OCI-M2 (cell line): ENCODE measurements around the gene KDM4B.
"Not testable (repeated sequence)": the region's sequence is repeated elsewhere in the genome, so short reads cannot be mapped to it uniquely, and the experiment has no call there.

Experiments used
- DNase-seq: peaks from one replicate; lab custom pipeline; 2025; ENCODE audit not compliant: unreplicated experiment; lab: John Stamatoyannopoulos, UW

The KDM4B gene

DNA sequence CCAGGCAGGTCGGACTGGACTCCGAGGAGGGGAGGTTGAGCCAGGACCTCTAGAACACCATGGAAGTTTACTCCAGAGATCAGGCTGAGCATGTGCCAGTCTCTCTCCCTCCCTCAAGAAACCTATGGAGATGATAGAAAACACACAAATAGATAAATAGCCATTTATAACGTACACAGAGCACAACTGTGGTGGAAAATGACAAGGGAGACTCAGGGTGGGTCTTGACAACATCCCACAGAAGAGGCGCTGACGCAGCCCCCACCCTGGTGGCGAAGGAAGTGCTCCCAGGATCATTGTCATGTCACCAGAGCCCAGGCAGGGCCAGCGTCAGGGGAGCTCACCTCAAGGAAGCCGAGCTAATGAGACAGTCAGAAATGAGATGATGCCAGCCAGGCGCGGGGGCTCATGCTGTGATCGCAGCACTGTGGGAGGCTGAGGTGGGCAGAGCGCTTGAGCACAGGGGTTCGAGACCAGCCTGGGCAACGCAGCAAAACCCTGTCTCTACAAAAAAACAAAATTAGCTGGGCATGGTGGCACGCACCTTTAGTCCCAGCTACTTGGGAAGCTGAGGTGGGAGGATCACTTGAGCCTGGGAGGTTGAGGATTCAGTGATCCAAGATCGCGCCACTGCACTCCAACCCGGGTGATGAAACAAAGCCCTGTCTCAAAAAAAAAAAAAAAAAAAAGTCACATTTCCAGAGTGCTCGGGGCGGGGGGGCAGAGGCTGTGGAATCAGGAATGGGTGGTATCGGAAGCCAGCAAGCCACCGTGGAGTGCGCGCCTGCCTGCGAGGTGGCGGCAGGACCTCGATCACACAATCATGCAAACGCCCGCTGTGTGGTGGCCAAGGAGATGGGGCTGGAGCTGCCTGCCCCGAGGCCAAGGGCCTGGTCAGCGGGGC, 178.4 kb downstream of the KDM4B start:
- DNase-seq: no peak

DNA sequence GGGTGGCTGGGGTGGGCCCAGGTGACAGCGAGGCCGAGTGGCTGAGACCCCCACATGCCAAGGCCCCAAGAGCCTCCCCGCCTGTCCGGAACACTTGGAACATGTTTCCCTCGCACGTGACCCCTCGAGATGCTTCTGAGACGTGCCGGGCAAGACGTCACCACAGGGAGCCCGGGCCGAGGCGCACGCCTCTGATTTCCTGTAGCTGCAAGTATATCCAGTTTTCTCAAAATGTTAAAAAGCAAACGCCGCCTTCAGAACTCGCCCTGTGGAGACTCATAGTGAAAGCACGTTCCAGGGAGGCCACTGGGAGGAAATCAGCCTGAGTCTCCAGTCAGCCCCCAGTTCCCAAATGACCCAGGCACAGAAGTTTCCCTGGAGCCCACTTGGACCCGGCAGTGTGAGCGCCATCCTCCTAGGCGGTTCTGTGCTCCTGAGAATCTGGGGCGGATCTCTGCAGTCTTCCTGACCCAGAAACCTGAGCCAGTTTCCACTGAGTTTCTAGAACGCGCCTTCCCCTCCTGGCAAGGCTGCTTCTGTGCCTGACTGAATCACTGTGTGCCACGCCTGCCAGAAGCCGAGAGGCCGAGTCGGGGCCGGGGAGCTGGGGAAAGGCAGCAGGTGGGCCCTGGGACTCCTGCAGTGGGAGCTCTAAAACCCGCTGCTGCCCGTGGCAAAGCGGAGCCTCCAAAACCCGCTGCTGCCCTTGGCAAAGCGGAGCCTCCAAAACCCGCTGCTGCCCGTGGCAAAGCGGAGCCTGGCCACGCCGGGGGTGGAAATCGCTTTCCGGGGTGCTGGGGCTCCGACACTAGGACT, 179.3 kb downstream of the KDM4B start:
- no peak for DNase-seq

DNA sequence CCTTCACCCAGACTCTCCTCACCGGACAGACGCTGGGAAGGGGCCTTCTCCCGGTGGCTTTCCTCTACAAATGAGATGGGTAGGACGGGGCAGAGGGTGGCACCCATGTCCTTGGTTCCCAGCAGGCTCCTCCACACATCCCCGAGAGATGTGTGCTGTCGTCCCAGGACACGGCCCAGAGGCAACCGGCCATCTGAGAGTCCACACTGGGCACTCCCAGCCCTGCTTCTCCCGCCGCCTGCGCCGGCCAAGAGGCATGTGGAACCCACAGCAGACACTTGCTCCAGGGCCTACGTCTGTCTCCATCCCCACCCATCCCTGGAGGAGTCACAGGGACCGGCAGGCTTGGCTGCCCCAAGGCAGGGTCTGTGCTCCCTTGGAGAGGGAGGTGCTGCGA, 179.9 kb downstream of the KDM4B start:
- DNase-seq: no peak

DNA sequence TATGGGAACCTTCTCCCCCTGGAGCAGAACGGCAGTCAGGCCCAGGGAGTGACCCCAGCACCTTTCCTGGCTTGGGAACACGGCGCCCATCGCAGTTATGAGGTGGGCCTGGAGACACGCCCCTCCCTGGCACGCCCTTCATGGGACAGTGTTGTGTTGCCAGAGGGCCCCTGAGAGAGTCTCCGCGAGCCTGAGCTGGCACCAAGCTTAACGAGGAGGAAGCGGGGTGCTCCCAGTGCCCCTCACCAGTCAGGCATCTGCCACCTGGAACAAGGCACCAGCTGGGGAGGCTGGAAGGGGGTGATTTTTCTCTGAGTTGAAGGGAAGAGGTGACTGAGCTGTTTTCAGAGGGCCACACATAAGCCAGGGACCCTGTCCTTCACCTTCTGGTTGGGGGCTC, 180.6 kb downstream of the KDM4B start:
- DNase-seq: no peak

DNA sequence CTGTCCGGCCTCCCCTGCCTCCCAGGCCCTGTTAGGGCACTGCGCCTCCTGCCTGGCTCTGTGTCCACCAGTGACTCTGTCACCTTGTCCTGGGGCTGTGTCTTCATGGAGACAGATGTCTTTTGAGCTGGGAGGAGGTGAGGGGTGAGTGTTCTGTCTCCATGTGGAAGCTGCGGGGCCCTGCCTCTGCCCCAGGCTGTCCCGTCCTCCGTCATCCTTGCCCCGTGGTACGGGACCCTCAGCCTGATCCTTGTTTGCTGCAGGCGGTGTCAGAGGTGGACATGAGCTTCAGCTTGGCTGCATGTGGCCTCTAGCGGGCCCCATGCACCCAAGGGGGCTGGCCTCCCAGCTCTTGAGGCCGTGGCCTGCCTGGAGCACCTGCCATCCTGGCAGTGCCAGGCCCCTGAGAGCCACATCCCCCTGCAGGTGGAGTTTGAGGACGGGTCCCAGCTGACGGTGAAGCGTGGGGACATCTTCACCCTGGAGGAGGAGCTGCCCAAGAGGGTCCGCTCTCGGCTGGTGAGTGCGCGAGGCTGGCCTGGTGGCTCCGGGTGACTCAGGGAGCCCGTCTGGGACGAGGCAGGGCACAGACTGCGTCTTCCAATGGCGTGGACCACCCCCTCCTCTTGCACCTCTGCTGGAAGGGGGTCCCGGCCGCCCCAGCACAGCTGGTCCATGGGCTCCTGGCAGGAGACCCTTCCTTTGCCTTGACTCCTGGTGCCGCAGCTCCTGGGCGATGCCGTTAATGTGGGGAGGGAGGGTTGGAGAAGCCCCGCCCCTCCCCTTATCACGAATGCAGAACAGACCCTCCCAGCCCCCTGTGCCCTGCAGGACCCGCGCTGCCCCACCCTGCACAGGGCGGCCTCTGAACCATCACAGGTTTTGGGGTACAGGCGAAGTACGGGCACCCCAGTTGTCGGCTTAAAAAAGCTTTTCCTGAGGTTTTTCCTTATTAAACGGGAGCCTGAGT, 181.3 kb downstream of the KDM4B start:
- DNase-seq: no peak

DNA sequence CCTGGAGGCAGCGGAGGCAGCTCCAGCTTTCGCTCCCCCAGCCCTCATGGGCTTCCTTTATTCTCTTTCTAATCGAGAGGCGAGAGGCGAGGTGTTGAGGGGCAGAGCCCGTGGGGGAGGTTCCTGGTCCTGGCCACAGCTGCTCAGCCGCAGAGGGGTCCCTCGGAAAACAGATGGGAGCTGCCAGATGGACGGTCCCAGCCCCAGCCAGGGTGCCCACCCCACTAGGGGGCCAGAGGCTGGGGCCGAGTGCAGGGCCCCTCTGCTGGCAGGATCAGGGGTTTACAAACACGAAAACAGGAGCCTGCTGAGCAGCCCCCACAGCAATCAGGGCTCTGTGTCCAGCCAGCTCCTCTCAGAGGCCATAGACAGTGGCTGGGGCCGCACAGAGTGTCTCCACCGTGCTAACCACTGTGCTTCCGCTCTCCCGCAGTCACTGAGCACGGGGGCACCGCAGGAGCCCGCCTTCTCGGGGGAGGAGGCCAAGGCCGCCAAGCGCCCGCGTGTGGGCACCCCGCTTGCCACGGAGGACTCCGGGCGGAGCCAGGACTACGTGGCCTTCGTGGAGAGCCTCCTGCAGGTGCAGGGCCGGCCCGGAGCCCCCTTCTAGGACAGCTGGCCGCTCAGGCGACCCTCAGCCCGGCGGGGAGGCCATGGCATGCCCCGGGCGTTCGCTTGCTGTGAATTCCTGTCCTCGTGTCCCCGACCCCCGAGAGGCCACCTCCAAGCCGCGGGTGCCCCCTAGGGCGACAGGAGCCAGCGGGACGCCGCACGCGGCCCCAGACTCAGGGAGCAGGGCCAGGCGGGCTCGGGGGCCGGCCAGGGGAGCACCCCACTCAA, 182.2 kb downstream of the KDM4B start:
- DNase-seq: no peak

DNA sequence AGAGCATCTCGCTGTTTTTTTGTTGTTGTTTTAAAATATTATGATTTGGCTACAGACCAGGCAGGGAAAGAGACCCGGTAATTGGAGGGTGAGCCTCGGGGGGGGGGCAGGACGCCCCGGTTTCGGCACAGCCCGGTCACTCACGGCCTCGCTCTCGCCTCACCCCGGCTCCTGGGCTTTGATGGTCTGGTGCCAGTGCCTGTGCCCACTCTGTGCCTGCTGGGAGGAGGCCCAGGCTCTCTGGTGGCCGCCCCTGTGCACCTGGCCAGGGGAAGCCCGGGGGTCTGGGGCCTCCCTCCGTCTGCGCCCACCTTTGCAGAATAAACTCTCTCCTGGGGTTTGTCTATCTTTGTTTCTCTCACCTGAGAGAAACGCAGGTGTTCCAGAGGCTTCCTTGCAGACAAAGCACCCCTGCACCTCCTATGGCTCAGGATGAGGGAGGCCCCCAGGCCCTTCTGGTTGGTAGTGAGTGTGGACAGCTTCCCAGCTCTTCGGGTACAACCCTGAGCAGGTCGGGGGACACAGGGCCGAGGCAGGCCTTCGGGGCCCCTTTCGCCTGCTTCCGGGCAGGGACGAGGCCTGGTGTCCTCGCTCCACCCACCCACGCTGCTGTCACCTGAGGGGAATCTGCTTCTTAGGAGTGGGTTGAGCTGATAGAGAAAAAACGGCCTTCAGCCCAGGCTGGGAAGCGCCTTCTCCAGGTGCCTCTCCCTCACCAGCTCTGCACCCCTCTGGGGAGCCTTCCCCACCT, 183.3 kb downstream of the KDM4B start:
- no peak for DNase-seq

DNA sequence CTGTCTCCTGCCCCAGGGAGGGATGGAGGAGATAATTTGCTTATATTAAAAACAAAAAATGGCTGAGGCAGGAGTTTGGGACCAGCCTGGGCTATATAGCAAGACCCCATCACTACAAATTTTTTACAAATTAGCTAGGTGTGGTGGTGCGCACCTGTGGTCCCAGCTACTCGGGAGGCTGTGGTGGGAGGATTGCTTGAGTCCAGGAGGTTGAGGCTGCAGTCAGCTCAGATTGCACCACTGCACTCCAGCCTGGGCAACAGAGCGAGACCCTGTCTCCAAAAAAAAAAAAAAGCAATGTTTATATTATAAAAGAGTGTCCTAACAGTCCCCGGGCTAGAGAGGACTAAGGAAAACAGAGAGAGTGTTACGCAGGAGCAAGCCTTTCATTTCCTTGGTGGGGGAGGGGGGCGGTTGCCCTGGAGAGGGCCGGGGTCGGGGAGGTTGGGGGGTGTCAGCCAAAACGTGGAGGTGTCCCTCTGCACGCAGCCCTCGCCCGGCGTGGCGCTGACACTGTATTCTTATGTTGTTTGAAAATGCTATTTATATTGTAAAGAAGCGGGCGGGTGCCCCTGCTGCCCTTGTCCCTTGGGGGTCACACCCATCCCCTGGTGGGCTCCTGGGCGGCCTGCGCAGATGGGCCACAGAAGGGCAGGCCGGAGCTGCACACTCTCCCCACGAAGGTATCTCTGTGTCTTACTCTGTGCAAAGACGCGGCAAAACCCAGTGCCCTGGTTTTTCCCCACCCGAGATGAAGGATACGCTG, 184.0 kb downstream of the KDM4B start:
- no peak for DNase-seq

DNA sequence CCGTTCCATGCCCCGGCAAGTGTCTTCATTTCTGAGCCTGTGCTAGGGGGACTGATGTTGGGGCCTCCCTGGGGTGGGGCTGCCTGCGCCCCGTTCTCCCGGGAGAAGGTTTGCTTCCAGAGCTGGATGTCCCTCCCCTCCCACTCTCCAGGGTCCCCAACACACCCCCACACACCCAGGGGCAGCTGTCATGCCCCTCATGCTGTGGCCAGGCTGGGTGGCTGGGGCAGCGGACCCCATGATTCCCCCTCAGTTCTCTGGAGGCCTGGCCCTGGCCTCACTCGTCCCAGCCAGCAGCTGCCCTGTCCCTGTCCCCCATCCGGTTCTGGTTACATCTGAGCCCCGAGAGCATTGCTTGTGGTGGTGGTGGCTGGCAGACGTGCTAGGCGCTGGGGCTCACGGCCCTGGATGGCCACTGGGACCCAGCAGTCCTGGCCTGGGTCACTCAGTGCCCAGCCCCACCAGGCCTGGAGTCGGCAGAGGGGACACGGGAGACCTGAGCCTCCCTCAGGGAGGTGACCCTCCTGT, 184.8 kb downstream of the KDM4B start:
- DNase-seq: no peak

DNA sequence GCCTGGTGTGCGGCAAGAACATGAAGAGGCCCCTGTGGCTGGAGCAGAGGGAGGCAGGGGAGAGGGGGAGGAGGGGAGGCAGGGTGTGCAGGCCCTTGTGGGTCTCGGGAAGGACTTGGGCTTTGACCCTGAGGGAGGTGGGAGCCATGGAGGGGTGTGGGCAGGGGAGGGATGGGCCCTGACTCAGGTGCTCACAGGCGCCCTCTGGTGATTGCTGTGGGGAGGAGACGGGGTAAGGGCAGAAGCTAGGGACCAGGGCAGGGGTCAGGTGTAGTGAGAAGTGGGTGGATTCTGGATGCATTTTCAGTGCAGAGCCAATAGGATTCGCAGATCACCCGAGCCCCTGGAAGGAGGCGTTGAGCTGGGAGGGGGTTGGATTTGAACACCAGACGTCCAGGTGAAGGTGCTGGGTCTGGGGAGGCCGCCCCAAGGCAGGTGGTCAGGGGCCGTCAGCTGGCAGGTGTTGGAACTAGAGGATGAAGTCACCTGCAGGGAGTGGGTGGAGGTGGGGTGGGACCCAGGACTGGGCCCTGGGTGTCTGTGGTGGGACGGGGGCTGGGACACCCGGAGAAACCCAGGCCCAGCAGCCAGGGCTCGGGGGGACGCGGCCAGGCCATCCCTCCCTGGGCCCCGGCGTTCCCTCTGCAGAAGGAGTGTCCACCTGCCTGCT, 185.4 kb downstream of the KDM4B start:
- no peak for DNase-seq

DNA sequence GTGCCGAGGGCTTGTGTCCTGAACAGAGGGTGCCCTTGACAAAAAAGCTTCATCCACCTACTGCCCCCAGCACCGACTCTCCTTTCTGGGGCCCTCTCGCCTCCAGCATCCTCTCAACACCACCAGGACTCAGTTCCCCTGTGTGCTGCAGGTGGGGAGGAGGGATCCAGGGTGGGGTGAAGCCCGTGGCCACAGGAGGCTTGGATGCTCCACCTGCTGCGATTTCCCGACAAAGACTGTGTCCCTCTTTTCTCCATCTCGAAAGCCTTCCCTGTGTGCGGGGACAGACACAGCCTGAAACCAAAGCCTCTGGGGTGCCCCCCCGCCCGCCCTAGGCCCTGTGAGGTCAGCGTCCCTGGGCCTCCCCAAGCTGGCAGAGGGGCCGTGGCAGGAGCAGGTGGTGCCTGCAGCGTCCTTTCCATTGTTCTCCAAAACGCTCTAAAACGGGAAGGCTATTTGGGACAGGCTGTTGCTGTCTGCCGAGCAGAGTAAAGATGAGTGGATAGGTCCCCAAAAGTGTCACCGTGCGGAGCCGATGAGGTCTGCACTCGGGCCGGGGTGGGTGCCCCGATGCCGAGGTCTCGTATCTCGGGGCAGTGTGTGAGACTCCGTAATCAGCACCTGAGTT, 186.0 kb downstream of the KDM4B start:
- DNase-seq: no peak

DNA sequence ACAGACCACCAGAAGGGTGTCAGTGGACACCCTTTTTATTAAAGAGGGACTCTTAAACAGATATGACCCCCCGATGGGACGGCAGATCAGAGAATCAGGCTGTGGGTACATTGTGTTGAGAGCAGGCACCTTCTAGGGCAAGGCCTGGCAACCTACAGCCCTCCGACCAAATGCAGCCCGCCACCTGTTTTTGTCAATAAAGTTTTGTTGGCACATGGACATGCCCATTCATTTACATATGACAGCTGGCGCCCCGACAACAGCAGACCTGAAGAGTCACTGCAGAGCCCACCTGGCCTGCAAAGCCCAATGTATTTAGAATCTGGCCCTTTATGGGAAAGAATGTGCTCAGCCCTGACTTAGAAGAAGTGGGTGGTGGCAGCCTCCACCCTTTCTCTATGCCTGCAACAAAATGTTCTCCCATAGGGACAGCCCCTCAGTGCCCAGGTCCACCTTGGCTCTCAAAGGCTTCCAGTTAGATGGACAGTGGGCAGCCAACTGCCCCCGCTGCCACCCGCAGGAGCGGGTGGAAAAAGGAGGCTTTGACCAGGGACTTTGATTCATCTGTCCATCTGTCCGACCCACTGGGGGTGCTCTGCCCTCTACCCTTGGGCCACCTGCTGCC, 186.8 kb downstream of the KDM4B start:
- no peak for DNase-seq

DNA sequence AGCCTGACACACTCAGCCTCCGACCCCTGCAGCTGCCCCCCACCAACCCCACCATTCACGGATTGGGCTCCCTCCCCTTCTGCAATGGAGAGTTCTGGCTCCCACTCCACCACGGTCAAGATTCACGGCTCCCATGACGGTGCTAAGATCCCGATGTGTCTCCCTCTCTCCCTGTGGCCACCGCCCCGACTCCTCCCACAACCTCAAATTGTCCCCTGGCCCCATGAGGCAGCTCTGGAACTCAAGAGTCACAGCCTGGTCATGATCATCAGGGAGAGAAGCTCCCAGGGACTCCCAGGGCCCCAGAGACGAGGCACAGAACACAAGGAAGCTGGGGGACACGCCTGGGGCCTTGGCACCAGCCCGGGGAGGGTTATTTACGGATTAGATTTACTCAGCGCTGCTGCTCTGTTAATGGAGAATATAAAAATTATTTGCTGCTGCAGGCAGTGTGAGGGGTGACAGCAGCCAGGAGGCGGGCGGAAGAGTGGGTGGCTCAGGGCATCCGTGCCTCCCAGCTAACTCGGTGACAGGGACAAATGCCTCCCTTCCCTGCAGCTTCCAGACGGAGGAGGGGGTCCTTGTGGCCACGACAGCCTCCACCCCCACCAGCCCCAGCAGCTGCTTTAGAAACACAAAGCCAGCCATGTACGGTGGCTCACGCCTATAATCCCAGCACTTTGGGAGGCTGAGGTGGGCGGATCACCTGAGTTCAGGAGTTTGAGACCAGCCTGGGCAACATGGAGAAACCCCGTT, 187.5 kb downstream of the KDM4B start:
- no peak for DNase-seq

DNA sequence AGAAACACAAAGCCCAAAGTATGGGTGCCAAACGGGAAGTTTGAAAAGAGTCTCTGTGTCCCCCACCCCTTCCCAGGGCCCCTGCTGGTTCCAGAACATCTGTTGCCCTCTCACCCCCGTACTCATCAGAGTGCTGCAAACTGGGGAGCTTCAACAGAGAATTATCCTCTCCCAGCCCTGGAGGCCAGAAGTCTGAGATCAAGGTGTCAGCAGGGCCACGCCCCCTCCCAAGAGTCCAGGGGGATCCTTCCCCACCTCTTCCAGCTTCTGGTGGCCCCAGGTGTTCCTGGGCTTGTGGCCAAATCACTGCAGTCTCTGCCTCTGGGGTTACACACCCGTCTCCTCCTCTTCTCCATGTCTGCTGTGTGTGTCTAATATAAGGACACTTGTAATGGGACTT, 188.3 kb downstream of the KDM4B start:
- no peak for DNase-seq

DNA sequence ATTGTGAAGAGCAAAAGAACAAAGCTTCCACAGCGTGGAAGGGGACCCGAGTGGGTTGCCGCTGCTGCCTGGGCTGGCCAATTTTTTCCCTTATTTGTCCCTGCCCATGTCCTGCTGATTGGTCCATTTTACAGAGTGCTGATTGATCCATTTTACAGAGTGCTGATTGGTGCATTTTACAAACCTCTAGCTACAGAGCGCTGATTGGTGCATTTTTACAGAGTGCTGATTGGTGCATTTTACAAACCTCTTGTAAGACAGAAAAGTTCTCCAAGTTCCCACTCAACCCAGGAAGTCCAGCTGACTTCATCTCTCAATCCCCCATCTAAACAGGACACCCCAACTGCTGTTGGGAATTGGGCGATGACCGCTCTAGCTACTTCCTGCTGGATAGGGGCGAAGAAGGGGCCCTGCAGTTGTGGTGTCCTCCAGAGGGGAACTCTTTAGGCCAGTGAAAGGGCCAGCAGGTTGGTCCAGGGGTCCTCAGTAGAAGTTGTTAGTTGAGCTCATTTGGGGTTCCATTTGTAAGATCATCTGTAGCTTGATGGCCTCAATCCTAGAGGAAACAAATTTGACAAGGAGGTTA, 189.7 kb downstream of the KDM4B start:
- not testable (repeated sequence) for DNase-seq
